ENCODE data around the gene DNAJC18.
A peak's percentile ranks its signal among the peaks of the same experiment; 100 is the strongest.
"Not testable (repeated sequence)": the region's sequence is repeated elsewhere in the genome, so short reads cannot be mapped to it uniquely, and the experiment has no call there.

The DNAJC18 gene

DNA sequence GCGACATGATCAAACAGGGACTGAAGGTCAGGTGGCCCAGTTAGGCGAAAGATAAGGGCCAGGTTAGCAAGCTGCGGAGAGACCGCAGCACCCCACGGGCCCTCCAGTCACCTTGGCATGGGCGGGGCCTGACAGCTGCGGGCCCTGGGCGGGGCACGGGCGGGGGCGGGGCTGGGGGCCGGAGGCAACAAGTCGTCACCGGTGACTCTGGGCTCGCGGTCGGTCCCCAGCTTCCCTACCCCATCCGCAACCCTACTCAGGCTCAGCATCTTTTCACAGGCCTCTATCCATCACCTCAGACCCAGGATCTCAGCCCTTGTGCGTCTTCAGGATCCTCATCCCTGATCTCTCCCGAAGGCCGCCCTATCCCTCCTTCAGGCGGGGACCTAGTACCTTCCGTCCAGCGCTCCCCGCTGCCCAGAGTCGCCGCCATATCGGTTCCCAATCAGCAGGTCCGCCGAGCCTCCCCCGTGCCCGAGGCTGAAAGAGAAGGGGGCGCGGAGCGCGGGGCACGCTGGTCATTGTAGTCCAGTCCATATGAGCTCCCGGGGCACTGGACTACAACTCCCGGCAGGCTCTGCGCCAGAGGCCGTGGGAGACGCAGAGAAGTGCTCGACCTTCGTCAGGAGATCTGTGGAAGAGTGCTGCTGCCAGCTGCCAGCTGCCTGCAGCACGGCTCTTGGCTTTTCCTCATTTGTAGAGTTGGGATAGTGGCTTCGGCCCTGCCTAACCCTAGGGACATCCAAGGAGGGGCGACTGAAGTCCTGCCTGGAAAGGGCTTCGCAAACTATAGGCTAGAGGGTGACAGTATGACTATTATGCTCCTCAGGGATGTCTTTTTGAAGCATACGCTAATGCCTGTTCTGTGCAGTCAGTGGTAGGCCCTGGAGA, at the start of gene DNAJC18:
DNAJC18 (minus strand) TSS at position 513 of the 891 bp plus-strand sequence; CDS start at position 433, 80 bp downstream.
- DNase-seq, result peak; percentile 90 to 95 (median 93)

DNA sequence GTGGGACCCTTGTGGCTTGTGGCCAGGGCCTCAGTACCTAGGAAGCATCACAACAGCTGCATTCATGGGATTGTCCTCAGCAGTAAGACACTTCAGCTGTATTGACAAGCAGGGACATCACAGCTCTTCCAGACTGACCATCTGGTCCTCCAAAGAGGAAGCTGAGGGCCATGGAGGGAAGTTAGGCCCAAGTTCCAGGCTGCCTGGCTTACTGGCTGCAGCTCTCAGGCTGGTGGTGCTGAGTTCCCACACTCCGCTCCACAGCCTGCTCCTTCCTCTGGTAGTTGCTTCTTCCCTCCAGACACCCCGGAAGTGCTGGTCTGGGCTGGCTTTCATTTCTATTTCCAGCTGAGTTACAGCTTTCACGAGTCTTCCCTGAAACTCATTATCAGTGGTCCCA, 48.9 kb upstream of the DNAJC18 start:
- peak; percentile 73 to 82 (median 80) for DNase-seq

DNA sequence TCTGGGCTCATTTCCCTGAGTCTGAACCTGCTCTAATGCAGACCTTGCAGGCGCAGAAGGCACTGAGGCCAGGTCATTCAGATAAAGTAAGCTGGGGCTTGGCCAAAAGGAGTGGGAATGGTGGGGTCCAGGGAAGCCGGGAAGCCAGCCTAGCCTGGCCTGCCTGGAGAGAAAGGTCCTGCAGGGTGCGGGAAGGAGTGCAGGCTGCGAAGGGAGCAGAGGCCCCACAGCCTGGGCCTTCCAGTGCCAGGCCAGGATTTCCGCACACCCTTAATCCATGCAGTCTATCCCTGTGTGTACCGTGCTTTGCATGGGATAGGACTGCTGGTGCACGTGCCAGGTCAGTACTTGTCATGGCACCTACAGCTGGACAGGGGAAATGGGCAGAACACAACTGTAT, 46.9 kb upstream of the DNAJC18 start:
- DNase-seq, result no peak

DNA sequence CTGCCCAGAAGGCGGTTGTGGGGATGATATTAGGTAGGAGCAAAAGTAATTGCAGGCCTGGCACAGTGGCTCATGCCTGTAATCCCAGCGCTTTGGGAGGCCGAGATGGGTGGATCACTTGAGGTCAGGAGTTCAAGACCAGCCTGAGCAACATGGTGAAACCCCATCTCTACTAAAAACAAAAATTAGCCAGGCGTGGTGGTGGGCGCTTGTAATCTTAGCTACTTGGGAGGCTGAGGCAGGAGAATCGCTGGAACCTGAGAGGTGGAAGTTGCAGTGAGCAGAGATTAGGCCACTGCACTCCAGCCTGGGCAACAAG, 43.5 kb upstream of the DNAJC18 start:
- DNase-seq, result not testable (repeated sequence)

DNA sequence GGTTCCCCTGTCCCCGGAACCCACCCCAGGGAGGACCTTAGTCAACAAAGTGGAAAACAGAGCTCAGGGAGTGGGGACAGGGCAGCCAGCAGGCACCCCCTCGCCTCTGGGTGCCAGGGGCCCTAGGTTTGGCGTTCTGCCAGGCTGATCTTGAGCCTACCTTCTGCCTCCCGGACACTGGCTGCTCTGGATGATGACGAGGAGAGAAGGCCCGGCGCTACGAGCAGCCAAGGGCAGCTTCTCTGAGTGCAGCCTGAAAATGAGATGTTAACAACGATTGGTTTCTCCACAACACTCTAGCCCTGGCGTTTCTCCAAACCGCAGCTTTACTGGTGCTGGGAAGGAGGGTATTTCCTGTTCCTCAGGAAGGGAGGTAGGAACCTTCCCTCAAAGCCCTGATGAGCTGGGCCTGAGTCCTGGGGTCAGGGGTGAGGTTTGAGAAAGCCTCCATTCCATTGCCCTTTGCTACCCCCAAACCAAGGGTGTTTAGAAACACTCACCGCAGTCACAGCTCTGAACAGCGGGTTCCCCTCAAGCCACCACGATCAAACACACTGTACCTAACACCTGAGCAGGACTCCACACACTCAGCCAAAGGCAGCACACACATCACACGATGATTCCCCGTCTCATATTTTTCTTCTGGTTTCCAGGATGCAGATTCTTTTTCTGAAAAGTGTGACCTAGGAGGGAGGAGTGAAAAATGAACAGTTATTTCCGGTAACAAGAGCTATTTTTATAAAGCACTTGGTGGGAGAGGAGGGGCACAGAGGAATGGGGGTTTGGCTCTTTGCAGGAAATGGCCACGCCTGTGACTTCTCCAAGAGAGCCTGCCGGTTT, 42.9 kb upstream of the DNAJC18 start, which contains the start of gene STING1:
STING1 (minus strand) TSS at position 709 of the 840 bp plus-strand sequence. CDS start 1,054 bp downstream, outside the sequence.
- DNase-seq, result peak; percentile 74 to 88 (median 85)

DNA sequence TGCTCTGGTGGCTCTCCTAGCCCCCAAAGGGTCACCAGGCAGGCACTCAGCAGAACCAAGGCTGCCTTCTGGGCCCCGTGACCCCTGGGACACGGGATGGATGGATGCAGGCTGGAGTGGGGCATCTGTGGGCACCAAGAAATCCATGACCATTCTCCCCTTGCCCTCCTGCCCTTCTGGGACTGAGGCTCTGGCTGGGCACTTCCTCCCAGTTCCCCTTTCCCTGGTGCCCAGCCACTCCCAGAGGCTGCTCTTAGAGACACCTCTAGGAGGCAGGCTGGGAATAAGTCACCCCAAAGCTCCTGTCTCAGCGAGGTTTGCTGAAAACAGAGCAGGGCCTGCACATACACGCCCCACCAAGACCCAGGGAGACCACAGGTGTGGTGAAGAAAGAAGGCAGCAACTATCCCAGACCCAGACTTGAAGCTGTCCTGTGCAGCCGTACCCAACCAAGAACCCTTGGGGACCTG, 42.3 kb upstream of the DNAJC18 start:
- DNase-seq, result peak; percentile 47 to 72 (median 62)

DNA sequence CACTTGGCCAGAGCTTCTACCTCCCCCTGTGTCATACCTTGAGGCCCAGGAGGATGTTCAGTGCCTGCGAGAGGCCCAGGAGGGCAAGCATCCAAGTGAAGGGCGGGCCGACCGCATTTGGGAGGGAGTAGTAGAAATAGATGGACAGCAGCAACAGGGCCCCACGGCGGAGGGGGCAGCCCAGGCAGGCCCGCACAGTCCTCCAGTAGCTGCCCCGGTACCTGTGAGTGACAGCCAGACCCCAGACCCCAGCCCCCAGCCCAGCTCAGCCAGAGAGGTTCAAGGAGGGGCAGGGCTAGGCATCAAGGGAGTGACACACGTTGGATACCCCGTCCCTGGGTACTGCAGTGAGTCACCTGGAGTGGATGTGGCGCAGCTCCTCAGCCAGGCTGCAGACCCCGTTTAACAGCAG, 41.8 kb upstream of the DNAJC18 start:
- DNase-seq, result no peak

DNA sequence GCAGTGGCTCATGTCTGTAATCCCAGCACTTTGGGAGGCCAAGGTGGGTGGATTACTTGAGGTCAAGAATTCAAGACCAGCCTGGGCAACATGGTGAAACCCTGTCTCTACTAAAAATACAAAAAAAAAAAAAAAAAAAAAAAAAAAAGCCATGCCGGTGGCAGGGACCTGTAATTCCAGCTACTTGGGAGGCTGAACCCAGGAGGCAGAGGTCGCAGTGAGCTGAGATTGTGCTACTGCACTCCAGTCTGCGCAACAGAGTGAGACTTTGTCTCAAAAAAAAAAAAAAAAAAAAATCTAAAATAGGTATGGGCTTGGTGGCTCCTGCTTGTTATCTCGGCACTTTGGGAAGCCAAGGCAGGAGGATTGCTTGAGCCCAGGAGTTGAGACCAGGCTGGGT, 40.4 kb upstream of the DNAJC18 start:
- not testable (repeated sequence) for DNase-seq

DNA sequence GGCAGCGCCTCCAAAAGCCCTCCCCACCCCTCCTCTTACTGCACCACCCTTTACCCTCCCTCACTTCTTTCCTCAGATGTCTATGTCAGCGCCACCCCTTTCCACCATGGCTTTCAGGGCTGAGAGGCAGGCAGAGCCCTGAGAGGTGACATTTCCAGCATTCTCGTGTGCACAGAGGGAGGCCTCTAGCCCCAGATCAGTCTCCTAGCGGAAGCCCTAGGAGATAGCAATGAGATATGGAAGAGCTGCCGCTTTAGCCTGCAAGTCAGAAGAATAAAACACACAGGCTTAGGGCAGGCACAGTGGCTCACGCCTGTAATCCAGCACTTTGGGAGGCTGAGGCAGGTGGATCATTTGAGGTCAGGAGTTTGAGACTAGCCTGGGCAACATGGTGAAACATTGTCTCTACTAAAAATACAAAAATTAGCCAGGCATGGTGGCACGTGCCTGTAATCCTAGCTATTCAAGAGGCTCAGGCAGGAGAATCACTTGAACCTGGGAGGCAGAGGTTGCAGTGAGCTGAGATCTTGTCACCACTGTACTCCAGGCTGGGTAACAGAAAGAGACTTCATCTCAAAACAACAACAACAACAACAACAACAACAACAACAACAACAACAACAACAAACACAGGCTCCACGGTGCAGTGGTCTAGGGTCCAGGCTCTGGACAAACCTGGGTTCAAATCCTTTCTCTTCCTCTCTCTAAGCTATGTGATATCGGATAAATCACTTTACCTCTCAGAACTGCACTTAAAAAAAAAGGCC, 39.5 kb upstream of the DNAJC18 start:
- DNase-seq, result not testable (repeated sequence)

DNA sequence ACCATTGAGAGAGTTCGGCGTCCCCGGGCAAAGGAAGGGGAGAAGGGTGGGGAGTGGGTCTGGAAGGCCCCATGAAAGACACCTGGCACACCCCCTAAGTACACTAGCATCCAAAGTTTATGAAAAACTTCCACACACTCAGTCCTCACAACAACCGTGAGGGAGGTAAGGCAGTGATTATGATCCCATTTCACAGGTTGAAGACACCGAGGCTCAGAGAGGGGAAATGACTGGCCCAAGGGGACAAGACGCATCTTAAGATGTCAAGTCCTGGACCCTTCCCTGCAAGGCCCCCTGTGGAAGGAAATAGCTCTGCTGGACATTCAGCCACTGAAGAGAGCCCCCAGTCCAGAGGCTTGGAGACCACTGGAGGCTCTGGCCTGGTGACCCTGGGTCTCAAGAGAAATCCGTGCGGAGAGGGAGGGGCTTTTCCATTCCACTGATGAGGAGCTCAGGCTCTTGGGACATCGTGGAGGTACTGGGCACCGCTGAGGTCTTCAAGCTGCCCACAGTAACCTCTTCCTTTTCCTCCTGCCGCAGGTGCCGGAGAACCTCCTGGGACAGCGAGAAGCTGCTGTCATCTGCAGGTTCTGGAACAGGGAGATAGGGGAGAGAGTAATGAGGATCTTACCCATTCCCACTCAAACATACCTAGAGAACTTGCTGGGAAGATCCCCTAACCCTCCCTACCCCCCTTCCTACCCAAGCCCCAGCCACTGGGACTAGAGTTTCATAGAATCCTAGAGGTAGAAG, 36.7 kb upstream of the DNAJC18 start:
- DNase-seq, result no peak

DNA sequence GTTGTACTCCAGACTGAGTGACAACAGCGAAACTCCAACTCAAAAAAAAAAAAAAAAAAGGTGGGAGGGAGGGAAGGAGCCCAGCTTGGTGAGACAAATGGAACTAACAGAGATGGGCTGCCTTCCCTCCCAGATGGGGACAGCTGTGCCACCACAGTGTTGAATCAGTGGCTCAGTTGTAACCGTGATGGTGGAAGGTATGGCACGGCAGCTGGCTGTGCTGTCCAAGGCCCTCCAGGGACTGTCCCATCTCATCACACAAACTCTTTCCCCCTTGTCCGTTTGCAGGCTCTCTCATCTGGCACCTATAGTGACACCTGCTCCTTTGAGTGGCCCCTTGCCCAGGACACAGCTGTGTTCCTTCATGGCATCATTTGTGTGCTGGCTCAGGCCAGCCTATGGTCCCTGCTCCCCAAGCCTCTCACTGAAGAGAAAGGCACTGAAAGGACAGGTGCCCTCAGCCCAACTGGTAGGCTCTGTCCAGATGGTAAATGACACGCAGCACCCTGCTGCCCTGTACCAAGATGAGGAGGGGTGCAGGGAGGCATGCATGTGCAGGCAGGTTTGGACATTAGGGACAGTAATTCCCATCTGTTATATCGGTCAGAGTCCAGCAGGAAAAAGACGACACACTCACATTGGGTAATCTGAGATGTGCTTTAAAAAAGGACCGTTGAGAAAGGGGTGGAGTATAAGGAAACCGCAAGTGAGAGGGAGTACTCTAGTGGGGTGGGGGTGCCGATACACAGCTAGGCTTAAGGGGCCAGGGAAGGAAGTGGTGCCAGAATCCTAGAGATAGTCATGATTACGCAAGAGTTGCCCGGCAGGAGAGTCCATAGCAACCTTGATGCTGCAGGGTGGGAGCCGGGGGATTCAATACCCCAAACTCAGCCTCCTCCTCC, 35.8 kb upstream of the DNAJC18 start:
- peak; percentile 26 to 37 (median 36) for DNase-seq

DNA sequence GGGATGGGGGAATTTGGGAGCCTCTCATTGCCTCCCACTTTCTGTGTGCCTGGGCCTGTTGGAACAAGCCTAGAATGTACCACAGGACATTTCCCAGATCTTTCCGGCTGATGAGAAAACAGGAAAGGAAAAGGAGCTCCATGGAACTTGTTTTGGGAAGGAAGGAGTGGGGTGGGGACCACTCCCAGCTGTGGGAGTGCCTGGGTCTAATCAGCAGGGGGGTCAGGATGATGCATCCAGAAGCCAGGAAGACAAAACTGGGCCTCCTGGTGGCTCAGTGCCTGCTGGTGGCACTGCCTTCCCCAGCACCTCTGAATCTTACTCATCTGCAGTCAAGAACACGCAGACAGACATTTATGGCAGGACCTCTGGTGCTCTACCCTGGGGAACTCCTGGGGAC, 34.2 kb upstream of the DNAJC18 start:
- no peak for DNase-seq

DNA sequence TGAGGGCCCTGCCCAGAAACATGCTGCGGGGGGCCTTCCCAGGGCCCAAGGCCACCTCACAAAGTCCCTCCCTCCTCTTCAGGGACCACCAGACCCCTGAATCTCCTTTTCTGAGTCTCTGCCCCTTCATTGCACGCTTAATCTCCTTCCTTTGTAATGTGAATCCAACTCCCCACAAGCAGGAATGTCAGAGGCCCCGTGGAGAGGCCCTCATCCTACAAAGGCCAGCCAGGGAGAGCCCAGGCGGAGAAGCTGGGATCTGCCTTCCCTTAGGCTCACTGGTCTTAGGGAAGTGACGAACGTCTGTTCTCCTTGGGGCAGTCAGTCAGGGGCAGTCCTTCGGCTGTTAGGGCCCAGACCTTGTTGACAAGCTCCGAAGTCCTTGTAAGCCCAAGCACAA, 33.8 kb upstream of the DNAJC18 start:
- no peak for DNase-seq

DNA sequence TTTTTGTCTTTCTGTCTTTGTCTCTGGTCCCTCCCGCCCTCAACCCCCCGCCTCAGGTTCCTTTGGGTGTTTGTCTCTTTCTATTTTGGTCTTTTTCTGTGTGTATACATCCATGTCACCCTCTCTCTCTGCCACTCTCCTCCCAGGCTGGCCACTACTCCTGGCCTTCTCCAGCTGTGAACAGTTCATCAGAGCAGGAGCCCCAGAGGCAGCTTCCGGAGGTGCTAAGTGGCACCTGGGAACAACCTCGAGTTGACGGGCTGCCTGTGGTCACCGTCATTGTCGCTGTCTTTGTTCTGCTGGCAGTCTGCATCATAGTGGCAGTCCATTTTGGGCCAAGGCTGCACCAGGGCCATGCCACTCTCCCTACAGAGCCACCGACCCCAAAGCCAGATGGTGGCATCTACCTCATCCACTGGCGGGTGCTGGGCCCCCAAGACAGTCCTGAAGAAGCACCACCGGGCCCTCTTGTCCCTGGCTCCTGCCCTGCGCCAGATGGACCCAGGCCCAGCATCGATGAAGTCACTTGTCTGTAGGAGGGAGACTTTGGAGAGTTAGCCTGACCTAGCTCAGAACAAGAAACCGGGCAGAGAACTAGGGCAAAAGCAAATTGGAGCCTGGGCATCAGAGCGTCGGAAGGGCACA, 33.2 kb upstream of the DNAJC18 start:
- DNase-seq, result no peak

DNA sequence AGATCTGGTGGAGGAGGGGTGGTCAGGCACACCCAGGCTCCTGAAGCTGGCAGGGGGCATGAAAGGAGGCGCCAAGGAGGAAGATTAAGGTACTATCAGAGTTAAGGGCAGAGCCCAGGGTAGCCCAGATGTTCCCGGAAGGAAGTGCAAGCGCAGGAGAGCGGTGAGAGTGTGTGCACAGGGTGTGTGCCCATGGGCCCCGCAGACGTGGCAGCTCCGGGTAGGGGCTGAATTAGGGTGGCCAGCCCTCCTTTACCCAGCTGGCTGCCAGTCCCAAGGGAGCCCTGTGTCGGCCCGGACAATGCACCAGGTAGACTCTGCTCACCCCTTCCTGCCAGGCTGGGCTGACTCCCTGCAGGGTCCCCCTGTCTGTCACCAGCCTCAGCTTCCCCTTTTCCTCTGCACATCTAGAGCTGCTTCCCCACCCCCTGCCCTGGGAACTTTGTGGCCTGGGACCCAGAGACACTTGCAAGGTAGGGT, 31.5 kb upstream of the DNAJC18 start, which contains the start of gene SMIM33:
SMIM33 (plus strand) TSS at position 184 of the 480 bp plus-strand sequence; CDS start at position 302, 118 bp downstream.
- DNase-seq, result peak in 2 of 3 donors; percentile 17 to 22

DNA sequence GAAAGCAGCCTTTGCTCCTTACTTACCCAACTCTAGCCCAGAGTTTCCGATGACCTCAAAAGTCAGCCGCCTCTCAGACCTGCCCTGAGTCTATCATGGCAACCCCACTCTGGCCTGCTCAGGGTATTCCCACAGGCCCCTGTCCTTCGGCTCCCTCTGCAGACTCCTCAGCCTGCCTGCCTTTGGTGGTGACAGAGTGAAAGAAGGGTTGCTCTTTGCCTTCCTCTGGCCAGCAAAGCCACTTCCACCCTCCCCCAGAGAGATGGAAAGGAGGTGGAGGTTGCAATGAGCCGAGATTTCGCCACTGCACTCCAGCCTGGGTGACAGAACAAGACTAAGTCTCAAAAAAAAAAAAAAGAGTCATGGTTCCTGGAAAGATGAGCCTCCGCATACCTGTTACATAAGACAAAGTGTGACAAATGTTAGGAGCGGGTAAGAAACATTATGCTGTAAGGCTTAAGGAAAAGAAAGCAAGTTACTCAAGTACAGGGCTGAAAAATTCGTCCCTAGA, 29.2 kb upstream of the DNAJC18 start:
- DNase-seq, result peak; percentile 87 to 92 (median 91)

DNA sequence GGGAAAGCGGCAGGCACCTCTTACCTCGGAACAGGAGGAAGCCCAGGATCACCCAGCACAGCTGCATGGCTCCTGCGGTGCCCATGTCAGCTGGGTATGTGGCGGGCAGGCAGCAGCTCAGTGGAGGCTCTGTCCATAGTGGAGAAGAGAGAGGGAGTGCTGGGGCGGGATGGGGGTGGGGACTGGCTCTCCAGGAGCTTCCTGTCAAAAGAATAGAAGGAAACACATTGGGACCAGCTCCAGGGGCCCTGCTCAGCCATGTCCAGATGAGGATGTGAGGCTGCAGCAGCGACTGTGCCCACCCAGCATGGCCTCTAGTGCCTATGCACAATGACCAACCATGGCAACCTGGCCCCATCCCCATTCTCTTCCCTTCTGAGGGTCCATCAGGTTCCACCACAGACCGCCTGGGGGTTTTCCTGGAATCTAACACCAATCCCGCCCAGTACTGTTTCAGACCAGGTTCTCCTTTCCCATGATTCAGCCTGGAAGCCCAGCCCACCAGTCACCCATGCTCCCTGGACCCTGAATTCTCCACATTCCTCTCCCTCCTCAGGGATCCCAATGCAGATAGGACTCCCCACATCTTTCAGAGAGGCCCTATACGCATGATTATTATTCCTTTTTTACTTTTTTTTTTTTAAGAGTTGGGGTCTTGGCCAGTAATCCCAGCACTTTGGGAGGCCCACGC, 23.4 kb upstream of the DNAJC18 start, which contains the start of gene ECSCR:
ECSCR (minus strand) TSS at position 158 of the 691 bp plus-strand sequence; CDS start at position 85, 73 bp downstream.
- DNase-seq, result no peak

DNA sequence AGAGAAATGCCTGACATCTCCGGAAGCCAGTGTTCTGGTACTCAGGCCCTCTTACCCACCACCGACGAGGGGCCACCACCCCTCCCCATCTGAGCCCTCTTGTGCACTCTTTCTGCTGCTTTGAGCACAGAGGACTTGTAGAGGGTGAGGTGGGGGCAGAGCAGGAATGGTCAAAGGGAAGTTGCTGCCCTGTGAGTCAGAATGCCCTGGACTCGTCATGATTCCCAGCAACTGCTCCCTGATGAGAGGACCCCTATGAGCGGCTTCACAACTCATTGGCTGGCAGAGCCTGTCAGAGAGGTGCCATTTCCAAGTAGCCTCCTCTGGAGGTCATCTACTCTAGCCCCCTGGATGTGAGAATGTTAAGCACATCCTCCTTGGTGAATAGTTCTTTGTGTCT, 22.4 kb upstream of the DNAJC18 start:
- DNase-seq, result peak; percentile 56 to 68 (median 67)

DNA sequence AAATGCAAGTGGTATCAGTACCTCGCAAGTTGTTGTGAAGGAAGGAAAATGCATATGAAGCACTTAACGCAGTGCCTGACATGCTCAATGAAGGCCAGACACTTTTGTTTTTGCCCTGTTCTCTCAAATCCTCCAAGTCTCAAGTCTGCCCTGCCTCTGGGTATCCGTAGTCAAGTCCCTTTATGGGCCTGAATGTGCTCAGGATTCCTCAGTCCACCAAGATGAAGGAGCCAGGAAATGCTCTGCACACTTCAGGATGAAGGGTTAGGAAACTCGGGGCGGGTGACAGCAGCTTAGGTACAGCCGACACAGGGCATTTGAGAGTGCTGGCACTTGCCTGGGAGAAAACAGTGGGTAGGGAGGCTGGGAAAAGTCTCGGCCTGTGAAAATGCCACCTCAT, 21.9 kb upstream of the DNAJC18 start:
- no peak for DNase-seq
